ENCODE measurements around the gene TOP2A.

- no peak for TF ChIP-seq CTCF (conservative IDR thresholded peaks at IDR 0.05)
- TF ChIP-seq EZH2 (IDR thresholded peaks at IDR 0.05; ENCODE audit: low read depth): no peak
Observed at GRCh38 chr17:40411821-40412220, 5.9 kb downstream of the TOP2A start.
